ENCODE results near the gene NRIP3. TPM values are rescaled to one million over a fixed set of nuclear protein-coding genes. Genes with fewer than 3 reads are reported as not detected.

Gene NRIP3
- total and polyA plus RNA-seq, 9 of the 15 experiments (the other 6 are each of a cell fraction or from before 2014, with no cell fraction given), result 4.4 to 18.7 (median 11.6) TPM

DNA sequence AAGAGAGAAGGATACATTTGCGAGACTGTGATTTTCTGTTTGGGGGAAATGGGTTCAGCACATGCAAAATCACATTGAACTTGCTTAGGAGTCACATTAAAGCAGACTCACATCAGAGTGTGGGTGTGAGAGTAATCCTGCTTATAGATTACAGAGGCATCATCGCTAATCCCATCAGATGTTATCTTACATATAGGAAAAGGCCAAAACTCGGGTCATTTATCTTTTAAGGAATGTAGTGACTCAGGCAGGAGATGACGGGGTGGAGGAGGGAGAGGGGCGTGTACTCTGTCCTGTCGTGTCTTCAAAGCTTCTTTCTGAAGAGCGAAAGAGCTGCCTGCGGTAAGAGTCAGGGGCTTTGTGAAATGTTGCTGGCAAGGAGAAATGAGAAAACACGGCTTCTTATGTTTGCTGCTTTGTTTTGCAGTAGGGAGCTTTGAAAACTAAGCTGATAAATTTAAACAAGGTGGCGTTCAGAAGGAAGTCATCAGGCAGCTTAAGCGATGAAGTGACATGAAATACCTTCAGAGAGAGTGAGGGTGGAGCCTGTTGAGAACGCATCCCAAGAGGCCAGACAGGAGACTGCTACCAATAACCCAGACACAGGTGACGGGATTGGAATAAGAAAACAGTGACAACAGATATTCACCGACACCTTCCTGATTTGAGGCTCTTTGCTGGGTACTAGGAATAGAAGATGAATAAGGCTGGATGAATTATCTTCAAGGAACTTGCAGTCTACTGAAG, 68.9 kb downstream of the NRIP3 start (continued):
- no peak for TF ChIP-seq BRCA1 (IDR thresholded peaks at IDR 0.05)
- no peak for TF ChIP-seq BRCA1 (CRISPR knock-in tag; IDR thresholded peaks at IDR 0.05)
- TF ChIP-seq, protein P1, sequence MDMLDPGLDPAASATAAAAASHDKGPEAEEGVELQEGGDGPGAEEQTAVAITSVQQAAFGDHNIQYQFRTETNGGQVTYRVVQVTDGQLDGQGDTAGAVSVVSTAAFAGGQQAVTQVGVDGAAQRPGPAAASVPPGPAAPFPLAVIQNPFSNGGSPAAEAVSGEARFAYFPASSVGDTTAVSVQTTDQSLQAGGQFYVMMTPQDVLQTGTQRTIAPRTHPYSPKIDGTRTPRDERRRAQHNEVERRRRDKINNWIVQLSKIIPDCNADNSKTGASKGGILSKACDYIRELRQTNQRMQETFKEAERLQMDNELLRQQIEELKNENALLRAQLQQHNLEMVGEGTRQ (CRISPR knock-in tag; IDR thresholded peaks at IDR 0.05), result no peak
- no peak for TF ChIP-seq ZNF766 (CRISPR knock-in tag; conservative IDR thresholded peaks at IDR 0.05)
- peak in 1 of 2 experiments; percentile 23; a peak in 1 of 4 replicates for TF ChIP-seq HDAC1 (IDR thresholded peaks at IDR 0.05)
- TF ChIP-seq NUFIP1 (IDR thresholded peaks at IDR 0.05; ENCODE audit: partially characterized antibody), result no peak
- no peak for TF ChIP-seq RBM22 (IDR thresholded peaks at IDR 0.05; ENCODE audit: low read depth, low read length, poor library complexity, severe bottlenecking)
- no peak for TF ChIP-seq ZNF77 (CRISPR knock-in tag; IDR thresholded peaks at IDR 0.05)
- no peak for TF ChIP-seq MCM7 (IDR thresholded peaks at IDR 0.05)
- TF ChIP-seq, protein P2, sequence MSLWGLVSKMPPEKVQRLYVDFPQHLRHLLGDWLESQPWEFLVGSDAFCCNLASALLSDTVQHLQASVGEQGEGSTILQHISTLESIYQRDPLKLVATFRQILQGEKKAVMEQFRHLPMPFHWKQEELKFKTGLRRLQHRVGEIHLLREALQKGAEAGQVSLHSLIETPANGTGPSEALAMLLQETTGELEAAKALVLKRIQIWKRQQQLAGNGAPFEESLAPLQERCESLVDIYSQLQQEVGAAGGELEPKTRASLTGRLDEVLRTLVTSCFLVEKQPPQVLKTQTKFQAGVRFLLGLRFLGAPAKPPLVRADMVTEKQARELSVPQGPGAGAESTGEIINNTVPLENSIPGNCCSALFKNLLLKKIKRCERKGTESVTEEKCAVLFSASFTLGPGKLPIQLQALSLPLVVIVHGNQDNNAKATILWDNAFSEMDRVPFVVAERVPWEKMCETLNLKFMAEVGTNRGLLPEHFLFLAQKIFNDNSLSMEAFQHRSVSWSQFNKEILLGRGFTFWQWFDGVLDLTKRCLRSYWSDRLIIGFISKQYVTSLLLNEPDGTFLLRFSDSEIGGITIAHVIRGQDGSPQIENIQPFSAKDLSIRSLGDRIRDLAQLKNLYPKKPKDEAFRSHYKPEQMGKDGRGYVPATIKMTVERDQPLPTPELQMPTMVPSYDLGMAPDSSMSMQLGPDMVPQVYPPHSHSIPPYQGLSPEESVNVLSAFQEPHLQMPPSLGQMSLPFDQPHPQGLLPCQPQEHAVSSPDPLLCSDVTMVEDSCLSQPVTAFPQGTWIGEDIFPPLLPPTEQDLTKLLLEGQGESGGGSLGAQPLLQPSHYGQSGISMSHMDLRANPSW (CRISPR knock-in tag; IDR thresholded peaks at IDR 0.05), result no peak
- no peak for TF ChIP-seq ZEB2 (IDR thresholded peaks at IDR 0.05)
- TF ChIP-seq XRCC4 (IDR thresholded peaks at IDR 0.05; ENCODE audit: extremely low read depth, insufficient read depth, insufficient read length), result no peak
- TF ChIP-seq ZNF699 (CRISPR knock-in tag; IDR thresholded peaks at IDR 0.05; ENCODE audit: insufficient replicate concordance), result no peak
- no peak for TF ChIP-seq GATAD2A (IDR thresholded peaks at IDR 0.05)
- TF ChIP-seq, protein P3, sequence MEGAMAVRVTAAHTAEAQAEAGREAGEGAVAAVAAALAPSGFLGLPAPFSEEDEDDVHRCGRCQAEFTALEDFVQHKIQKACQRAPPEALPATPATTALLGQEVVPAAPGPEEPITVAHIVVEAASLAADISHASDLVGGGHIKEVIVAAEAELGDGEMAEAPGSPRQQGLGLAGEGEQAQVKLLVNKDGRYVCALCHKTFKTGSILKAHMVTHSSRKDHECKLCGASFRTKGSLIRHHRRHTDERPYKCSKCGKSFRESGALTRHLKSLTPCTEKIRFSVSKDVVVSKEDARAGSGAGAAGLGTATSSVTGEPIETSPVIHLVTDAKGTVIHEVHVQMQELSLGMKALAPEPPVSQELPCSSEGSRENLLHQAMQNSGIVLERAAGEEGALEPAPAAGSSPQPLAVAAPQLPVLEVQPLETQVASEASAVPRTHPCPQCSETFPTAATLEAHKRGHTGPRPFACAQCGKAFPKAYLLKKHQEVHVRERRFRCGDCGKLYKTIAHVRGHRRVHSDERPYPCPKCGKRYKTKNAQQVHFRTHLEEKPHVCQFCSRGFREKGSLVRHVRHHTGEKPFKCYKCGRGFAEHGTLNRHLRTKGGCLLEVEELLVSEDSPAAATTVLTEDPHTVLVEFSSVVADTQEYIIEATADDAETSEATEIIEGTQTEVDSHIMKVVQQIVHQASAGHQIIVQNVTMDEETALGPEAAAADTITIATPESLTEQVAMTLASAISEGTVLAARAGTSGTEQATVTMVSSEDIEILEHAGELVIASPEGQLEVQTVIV (CRISPR knock-in tag; IDR thresholded peaks at IDR 0.05; ENCODE audit: borderline replicate concordance), result no peak
- no peak for TF ChIP-seq ZNF75A (CRISPR knock-in tag; IDR thresholded peaks at IDR 0.05)

Measured in K562 (cell line).